ENCODE data around the gene CLSTN2.

DNA sequence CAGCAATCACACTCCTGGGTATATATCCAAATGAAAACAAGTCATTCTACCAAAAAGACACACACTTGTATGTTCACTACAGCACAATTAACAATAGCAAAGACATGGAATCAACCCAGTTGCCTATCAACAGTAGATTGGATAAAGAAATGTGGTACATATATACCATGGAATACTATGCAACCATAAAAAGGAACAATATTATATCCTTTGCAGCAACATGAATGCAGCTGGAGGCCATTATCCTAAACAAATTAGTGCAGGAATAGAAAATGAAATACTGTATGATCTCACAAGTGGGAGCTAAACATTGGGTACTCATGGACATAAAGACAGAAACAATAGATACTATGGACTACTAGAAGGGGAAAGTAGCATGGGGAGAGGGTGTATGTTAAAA, 224.7 kb downstream of the CLSTN2 start:
- TF ChIP-seq, protein P1, sequence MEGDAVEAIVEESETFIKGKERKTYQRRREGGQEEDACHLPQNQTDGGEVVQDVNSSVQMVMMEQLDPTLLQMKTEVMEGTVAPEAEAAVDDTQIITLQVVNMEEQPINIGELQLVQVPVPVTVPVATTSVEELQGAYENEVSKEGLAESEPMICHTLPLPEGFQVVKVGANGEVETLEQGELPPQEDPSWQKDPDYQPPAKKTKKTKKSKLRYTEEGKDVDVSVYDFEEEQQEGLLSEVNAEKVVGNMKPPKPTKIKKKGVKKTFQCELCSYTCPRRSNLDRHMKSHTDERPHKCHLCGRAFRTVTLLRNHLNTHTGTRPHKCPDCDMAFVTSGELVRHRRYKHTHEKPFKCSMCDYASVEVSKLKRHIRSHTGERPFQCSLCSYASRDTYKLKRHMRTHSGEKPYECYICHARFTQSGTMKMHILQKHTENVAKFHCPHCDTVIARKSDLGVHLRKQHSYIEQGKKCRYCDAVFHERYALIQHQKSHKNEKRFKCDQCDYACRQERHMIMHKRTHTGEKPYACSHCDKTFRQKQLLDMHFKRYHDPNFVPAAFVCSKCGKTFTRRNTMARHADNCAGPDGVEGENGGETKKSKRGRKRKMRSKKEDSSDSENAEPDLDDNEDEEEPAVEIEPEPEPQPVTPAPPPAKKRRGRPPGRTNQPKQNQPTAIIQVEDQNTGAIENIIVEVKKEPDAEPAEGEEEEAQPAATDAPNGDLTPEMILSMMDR (IDR thresholded peaks at IDR 0.05; ENCODE audit: low read depth, low read length, missing input control) = no peak
- TF ChIP-seq YY1 (IDR thresholded peaks at IDR 0.05) (no peak), RAD21 (IDR thresholded peaks at IDR 0.05) (no peak), FOXA1 (IDR thresholded peaks at IDR 0.05) (no peak), SP1 (IDR thresholded peaks at IDR 0.05) (no peak), EGR1 (IDR thresholded peaks at IDR 0.05; ENCODE audit: low read depth in 2 of 2) (no peak)
- TF ChIP-seq, protein P2, sequence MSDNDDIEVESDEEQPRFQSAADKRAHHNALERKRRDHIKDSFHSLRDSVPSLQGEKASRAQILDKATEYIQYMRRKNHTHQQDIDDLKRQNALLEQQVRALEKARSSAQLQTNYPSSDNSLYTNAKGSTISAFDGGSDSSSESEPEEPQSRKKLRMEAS (IDR thresholded peaks at IDR 0.05) = no peak
- TF ChIP-seq, protein P3, sequence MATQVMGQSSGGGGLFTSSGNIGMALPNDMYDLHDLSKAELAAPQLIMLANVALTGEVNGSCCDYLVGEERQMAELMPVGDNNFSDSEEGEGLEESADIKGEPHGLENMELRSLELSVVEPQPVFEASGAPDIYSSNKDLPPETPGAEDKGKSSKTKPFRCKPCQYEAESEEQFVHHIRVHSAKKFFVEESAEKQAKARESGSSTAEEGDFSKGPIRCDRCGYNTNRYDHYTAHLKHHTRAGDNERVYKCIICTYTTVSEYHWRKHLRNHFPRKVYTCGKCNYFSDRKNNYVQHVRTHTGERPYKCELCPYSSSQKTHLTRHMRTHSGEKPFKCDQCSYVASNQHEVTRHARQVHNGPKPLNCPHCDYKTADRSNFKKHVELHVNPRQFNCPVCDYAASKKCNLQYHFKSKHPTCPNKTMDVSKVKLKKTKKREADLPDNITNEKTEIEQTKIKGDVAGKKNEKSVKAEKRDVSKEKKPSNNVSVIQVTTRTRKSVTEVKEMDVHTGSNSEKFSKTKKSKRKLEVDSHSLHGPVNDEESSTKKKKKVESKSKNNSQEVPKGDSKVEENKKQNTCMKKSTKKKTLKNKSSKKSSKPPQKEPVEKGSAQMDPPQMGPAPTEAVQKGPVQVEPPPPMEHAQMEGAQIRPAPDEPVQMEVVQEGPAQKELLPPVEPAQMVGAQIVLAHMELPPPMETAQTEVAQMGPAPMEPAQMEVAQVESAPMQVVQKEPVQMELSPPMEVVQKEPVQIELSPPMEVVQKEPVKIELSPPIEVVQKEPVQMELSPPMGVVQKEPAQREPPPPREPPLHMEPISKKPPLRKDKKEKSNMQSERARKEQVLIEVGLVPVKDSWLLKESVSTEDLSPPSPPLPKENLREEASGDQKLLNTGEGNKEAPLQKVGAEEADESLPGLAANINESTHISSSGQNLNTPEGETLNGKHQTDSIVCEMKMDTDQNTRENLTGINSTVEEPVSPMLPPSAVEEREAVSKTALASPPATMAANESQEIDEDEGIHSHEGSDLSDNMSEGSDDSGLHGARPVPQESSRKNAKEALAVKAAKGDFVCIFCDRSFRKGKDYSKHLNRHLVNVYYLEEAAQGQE (IDR thresholded peaks at IDR 0.05) = no peak
- TF ChIP-seq, protein P4, sequence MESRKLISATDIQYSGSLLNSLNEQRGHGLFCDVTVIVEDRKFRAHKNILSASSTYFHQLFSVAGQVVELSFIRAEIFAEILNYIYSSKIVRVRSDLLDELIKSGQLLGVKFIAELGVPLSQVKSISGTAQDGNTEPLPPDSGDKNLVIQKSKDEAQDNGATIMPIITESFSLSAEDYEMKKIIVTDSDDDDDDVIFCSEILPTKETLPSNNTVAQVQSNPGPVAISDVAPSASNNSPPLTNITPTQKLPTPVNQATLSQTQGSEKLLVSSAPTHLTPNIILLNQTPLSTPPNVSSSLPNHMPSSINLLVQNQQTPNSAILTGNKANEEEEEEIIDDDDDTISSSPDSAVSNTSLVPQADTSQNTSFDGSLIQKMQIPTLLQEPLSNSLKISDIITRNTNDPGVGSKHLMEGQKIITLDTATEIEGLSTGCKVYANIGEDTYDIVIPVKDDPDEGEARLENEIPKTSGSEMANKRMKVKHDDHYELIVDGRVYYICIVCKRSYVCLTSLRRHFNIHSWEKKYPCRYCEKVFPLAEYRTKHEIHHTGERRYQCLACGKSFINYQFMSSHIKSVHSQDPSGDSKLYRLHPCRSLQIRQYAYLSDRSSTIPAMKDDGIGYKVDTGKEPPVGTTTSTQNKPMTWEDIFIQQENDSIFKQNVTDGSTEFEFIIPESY (IDR thresholded peaks at IDR 0.05) = no peak
